Kasumi-1 (cell line): ENCODE results near the gene ADAMTS2.
"Not testable (repeated sequence)": the region's sequence is repeated elsewhere in the genome, so short reads cannot be mapped to it uniquely, and the experiment has no call there.

Source experiments
- DNase-seq, 2 experiments: peaks; one replicate each; lab custom pipeline; 2025; lab: John Stamatoyannopoulos, UW

Gene ADAMTS2

GRCh38 chr5:179111267-179112207 is 233.7 kb downstream of the ADAMTS2 start:
- DNase-seq: no peak

GRCh38 chr5:179110528-179110927 is 234.7 kb downstream of the ADAMTS2 start:
- no peak for DNase-seq

- DNase-seq: not testable (repeated sequence)
Measured at GRCh38 chr5:179101282-179101681, 244.0 kb downstream of the ADAMTS2 start.

- no peak for DNase-seq
Measured at GRCh38 chr5:179089502-179089901, 255.8 kb downstream of the ADAMTS2 start.

- DNase-seq: no peak
Measured at GRCh38 chr5:179080724-179081123, 264.5 kb downstream of the ADAMTS2 start.

- DNase-seq: no peak
Measured at GRCh38 chr5:179079165-179079987, 265.9 kb downstream of the ADAMTS2 start.

GRCh38 chr5:179065703-179066102 is 279.6 kb downstream of the ADAMTS2 start:
- no peak for DNase-seq

GRCh38 chr5:179061025-179061424 is 284.2 kb downstream of the ADAMTS2 start:
- DNase-seq: no peak
